Measurements from ENCODE around the gene ERBB3.

The ERBB3 gene

DNA sequence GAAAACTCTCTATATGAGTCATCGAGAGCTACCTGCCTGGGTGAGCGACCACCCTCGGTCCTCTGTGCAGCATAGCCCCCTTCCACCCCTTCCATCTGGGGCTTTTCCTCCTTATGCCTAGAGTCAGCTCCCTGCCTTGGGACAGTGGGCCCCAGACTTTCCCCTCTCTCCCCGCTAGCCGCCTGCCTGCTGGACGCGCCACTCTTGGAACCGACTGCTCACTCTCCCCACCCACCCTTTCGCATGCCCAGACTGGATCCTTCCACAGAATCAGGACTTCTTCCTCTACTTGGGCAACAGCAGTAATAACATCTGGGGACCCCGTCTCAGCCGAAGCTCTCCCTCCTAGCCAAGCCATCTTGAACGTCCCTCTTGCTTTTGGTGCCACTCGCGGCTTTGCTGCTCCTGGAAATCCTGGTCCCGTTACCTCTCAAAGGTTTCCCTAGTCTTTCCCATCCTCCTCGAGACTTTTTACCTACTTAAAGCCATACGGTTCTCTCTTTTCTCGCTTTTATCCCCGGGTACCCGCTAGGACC lies 48.8 kb downstream of the ERBB3 start:
- peak overlapping the region; percentile 54; the same call in 1 of the 2 replicates for H3K27ac ChIP-seq (ENCODE audit: low read length)

DNA sequence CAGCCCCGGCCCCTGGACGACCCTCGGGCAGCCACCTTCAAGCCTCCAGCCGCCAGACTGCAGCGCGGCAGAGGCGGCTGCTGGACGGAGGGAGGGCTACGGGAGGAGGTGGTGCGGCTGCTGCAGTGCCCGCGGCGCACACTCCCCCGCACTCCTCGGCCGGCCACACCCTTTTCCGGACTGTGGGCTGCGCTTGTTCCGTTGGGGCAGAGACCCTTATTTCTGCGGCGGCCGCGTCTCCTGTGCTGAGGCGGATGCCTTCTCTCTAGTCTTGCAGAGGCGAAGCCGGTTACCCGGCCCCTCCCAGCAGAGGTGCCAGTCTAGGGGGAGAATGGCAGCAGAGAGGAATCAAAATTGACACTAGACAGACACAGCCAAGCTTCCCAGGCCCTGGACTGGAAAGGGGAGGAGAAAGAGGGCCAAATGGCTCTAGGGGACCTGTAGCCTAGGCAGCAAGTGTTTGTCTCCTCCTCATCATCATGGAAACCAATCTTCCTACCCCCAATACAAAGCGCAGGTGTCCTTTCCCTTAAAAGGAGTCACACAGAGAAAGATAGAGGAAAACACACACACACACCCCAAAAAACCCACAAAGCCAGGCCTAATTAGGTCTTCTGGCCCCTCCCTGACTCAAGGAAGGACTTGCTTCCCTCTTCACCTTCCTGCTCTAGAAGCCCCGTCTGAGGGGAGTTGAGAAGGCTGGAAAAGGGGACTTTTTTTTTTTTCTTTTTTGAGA lies 49.4 kb downstream of the ERBB3 start:
- peak; percentile 59 for DNase-seq
- H3K9ac ChIP-seq (ENCODE audit: low read length), result peak overlapping the region; percentile 83; the same call in 1 of the 2 replicates
- H3K36me3 ChIP-seq (replicated peaks; ENCODE audit: insufficient read depth, low read length), result 0 out of 2 replicates have a peak, but pooled peaks cover 11% of the 10 kb centered on the region
- peaks cover 23% of the 10 kb centered on the region for H3F3A ChIP-seq (ENCODE audit: insufficient read depth, low read length)
- peaks cover 32% of the 10 kb centered on the region for H3K79me2 ChIP-seq (ENCODE audit: low read length)
- TF ChIP-seq EZH2phosphoT487 (IDR thresholded peaks at IDR 0.05; ENCODE audit: low read length), result no peak
- peak overlapping the region; percentile 72 for H2AFZ ChIP-seq (ENCODE audit: low read length)
- H3K9me3 ChIP-seq (replicated peaks; ENCODE audit: insufficient read depth, low read length), result no peaks in the 10 kb centered on the region
- peak overlapping the region; percentile 28; the same call in 1 of the 2 replicates for H3K27ac ChIP-seq (ENCODE audit: low read length)
- H3K4me3 ChIP-seq (ENCODE audit: low read length), result peak overlapping the region; percentile 93
- peak overlapping the region; percentile 94 for H3K4me2 ChIP-seq (ENCODE audit: low read depth, low read length)
- no peaks in the 10 kb centered on the region for H4K20me1 ChIP-seq (ENCODE audit: insufficient read depth, low read length)
- no peaks in the 10 kb centered on the region for H3K9me2 ChIP-seq (replicated peaks; ENCODE audit: insufficient read depth, low read length)
- no peaks in the 10 kb centered on the region for H3K27me3 ChIP-seq (replicated peaks; ENCODE audit: insufficient read depth, low read length)
- H3K4me1 ChIP-seq (ENCODE audit: low read length), result peaks cover 13% of the 10 kb centered on the region

More for the DNA sequence above, 48.8 kb downstream of the ERBB3 start:
- TF ChIP-seq CTCF (IDR thresholded peaks at IDR 0.05; ENCODE audit: low read length), result no peak
- TF ChIP-seq EZH2phosphoT487 (IDR thresholded peaks at IDR 0.05; ENCODE audit: low read length), result no peak
- no peak for TF ChIP-seq EZH2 (optimal IDR thresholded peaks at IDR 0.05; ENCODE audit: low read depth, low read length)
- Histone ChIP-seq H3K36me3 (replicated peaks; ENCODE audit: insufficient read depth, low read length) (0 out of 2 replicates have a peak, but pooled peaks cover 11% of the 10 kb centered on the region), H3K9ac (ENCODE audit: low read length) (peak overlapping the region; percentile 83), H3K27me3 (replicated peaks; ENCODE audit: insufficient read depth, low read length) (no peaks in the 10 kb centered on the region), H3K9me2 (replicated peaks; ENCODE audit: insufficient read depth, low read length) (no peaks in the 10 kb centered on the region), H3K4me3 (ENCODE audit: low read length) (peak overlapping the region; percentile 93), H3K4me2 (ENCODE audit: low read depth, low read length) (peak overlapping the region; percentile 94), H3K79me2 (ENCODE audit: low read length) (peaks cover 32% of the 10 kb centered on the region), H3K4me1 (ENCODE audit: low read length) (peaks cover 13% of the 10 kb centered on the region), H2AFZ (ENCODE audit: low read length) (peak overlapping the region; percentile 72), H3F3A (ENCODE audit: insufficient read depth, low read length) (peaks cover 23% of the 10 kb centered on the region), H4K20me1 (ENCODE audit: insufficient read depth, low read length) (no peaks in the 10 kb centered on the region), H3K9me3 (replicated peaks; ENCODE audit: insufficient read depth, low read length) (no peaks in the 10 kb centered on the region)
- no peak for DNase-seq

DNA sequence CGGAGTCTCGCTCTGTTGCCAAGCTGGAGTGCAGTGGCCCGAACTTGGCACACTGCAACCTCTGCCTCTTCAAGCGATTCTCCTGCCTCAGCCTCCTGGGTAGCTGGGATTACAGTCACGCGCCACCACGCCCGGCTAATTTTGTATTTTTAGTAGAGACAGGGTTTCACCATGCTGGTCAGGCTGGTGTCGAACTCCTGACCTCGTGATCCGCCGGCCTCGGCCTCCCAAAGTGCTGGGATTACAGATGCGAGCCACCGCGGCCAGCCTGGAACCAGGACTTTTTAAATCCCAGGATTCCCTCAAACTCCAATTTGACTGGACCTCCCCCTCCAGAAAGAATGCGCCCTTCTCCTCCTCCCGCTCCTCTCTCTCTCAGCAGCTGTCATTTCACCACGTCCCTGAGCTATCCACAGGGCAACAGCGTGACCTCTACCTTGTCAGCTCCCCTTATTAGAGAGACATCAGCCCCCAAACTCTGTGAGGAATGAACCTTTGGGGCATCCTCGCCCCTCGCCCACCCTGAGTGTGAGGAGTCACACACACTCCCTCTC lies 50.1 kb downstream of the ERBB3 start:
- no peak overlapping the region for H3K4me3 ChIP-seq (ENCODE audit: low read length)
- no peak overlapping the region for H3K27ac ChIP-seq (ENCODE audit: low read length)
- no peak for TF ChIP-seq EZH2 (optimal IDR thresholded peaks at IDR 0.05; ENCODE audit: low read depth, low read length)
- no peak for TF ChIP-seq EZH2phosphoT487 (IDR thresholded peaks at IDR 0.05; ENCODE audit: low read length)
- no peak for TF ChIP-seq CTCF (IDR thresholded peaks at IDR 0.05; ENCODE audit: low read length)
- peak overlapping the region; percentile 83; the same call in 1 of the 2 replicates for H3K9ac ChIP-seq (ENCODE audit: low read length)
- H4K20me1 ChIP-seq (ENCODE audit: insufficient read depth, low read length), result no peaks in the 10 kb centered on the region
- 0 out of 2 replicates have a peak, but pooled peaks cover 11% of the 10 kb centered on the region for H3K36me3 ChIP-seq (replicated peaks; ENCODE audit: insufficient read depth, low read length)
- no peak overlapping the region for H2AFZ ChIP-seq (ENCODE audit: low read length)
- H3K79me2 ChIP-seq (ENCODE audit: low read length), result peaks cover 32% of the 10 kb centered on the region
- DNase-seq, result no peak
- H3K27me3 ChIP-seq (replicated peaks; ENCODE audit: insufficient read depth, low read length), result no peaks in the 10 kb centered on the region
- no peaks in the 10 kb centered on the region for H3K9me3 ChIP-seq (replicated peaks; ENCODE audit: insufficient read depth, low read length)
- H3K9me2 ChIP-seq (replicated peaks; ENCODE audit: insufficient read depth, low read length), result no peaks in the 10 kb centered on the region
- H3K4me2 ChIP-seq (ENCODE audit: low read depth, low read length), result peak overlapping the region; percentile 94; the same call in 1 of the 2 replicates
- H3F3A ChIP-seq (ENCODE audit: insufficient read depth, low read length), result peaks cover 23% of the 10 kb centered on the region
- H3K4me1 ChIP-seq (ENCODE audit: low read length), result peaks cover 17% of the 10 kb centered on the region

Data from MM.1S (cell line).